ENCODE results near the gene WDR45.
A peak's percentile ranks its signal among the peaks of the same experiment; 100 is the strongest.
"Not testable (repeated sequence)": the region's sequence is repeated elsewhere in the genome, so short reads cannot be mapped to it uniquely, and the experiment has no call there.

WDR45 gene

DNA sequence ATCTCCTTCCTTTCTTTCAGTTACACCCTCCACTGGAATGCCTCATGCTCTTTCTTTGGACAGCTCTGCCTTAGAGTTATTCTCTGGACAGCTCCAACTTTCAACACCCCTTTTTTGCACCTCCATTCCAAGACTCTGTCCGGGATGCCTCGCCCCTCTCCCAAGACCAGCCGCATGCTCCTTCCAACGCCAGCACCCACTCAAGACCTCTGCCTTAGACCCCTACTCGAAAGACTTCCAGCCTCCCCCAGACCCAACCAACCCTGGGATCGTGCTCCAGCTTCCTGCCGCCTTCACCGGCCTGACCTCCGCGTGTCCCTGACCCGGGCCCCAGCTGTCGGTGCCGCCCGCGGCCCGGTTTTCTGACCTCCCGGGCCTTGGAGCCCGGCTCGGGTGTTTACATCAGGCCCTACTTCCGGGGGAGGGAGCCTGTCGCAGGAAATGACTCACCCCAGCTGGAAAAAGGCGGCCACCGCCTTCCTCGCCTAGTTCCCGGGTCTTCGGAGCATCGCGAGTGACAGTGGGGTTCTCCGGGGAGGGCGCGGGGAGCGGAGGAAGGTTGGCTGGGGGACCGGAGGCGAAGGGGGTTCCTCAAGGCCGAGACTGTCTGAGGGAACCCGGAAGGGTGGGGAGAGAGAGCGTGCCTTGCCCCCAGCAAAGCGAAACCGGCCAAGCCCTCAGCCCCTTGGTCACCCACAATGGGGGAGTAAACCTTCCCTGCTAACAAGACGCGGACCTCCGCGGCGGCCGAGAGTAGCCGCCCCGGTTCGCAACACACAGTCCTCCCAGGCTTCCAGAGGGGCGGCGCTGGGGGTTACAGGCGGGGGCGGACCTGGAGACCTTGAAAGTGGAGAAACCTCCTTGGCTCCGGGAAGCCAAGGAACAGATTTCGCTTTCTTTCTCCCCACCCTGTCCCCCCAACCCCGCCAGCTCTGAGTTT, at the start of gene WDR45:
Gene WDR45 (minus strand): TSS at position 399 of the 940 bp plus-strand sequence. CDS start 1,792 bp downstream, outside the sequence.
- FAIRE-seq (no peak), DNase-seq (ENCODE audit: low spot score) (peak; percentile 52)

DNA sequence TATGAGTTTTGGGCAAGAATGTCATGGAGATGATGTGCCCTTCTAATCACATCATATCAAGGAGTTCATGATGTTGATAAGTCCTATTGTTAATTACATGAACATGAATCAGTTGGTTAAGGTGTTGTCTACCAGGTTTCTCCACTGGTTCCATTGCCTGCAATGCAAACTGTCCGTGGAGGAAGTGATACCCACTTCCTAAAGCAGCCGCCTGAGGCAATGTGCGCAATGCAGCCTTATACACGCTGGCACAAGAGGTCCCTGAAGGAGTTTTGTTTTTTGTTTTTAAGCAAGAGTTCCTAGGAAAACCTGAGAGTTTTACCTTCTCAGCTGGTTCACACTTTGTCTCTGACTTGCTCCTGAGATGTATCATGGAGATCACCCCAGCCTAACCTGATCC, 49.7 kb upstream of the WDR45 start:
- DNase-seq (ENCODE audit: low spot score) (no peak), FAIRE-seq (no peak)

GRCh38 chrX:49127742-49128258, 48.1 kb upstream of the WDR45 start:
- not testable (repeated sequence) for FAIRE-seq; DNase-seq (ENCODE audit: low spot score)

DNA sequence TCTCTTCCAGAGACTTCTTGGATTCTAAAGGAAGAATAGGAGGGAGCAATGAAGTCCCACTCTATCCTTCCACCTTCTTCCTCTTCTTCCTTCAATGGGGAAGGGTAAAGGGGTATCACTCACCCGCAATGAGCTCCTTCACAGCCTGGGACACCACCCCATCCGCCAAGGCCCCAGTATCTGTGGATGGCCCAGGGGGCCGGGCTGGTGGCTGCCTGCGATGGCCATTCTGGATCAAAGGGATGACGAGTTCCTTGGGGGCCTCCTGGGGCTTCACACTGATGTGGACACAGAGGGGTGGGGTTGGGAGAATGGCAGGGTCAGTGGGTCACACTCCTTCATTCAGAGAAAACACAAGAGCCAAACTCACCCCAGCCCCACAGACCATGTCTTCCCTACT, 42.8 kb upstream of the WDR45 start:
- DNase-seq (ENCODE audit: low spot score): no peak
- FAIRE-seq: no peak

DNA sequence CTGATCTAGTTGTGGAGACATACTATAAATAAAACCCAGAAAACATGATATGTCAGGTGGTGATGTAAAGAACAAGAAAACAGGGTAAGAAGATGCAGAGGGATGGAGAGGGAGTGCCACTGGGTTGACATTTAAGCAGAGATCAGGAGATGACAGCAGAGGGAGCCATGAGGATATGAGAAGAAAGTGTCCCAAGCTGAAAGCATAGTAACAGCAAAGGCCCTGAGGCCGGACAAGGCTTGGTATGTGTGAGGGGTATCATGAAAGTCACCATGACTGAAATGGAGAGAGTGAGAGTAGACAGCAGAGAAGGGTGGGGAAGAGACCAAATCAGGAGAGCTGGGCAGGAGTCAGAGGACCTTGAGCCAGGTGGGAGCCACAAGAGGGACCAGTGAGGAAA, 40.4 kb upstream of the WDR45 start:
- FAIRE-seq: no peak

DNA sequence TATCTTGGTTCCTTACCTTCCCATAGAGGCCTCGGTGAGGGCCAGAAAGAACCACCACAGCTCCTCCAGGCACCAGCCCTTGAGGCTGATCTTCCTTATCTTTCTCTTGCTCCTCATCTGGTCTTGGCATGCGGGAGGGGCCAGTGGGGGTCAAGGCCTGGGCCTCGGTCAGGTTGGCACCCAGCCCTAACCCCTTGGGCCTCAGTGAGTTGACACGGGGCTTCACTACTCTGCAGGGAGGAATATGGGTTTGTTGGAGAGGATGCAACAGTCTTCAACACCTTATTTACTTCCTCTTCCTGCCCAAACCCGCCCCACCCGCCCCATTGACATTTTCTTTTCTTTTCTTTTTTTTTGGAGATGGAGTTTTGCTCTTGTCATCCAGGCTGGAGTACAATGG, 37.9 kb upstream of the WDR45 start:
- DNase-seq (ENCODE audit: low spot score): no peak
- FAIRE-seq: no peak

More for the DNA sequence above, 40.4 kb upstream of the WDR45 start:
- no peak for DNase-seq (ENCODE audit: low spot score)

DNA sequence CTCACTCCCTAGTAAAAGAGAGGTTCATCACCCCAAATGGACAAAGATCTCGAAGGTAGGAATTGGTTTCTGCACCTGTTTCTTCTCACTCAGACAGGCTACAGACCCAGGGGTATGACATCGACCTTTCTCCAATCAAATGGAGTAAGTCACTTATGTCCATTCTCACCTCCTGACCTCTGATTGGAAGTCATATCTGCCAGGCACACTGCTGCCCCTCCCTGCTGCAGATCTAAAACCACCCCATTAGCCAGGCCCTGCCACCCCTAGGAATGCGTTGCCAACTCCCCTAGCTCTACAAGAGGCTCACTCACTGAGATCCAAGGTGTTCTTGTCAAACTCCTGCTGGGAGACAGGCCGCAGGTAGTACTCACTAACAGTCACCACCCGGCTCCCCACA, 37.0 kb upstream of the WDR45 start:
- FAIRE-seq (no peak), DNase-seq (ENCODE audit: low spot score) (no peak)

DNA sequence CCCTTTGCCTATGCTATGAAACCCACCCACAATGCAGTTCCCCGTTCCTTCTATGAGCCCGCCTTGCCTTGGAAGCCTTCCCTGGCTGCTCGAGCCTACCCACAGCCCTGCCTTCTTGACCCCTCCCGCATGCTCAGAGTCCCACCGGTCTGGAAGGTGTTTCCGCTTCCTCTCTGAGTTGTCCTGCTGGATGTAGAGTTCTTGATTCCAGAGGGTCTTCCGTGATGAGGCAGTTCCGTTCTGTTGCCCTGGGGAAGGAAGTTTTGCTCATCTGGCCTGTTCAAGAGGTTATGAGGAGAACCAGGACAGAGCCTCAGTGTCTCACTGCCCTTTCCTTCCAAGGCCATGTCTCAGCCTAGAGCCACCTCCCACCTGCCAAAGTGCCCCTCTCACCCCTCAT, 36.4 kb upstream of the WDR45 start:
- FAIRE-seq (no peak), DNase-seq (ENCODE audit: low spot score) (no peak)

GRCh38 chrX:49111791-49112190, 32.1 kb upstream of the WDR45 start:
- DNase-seq (ENCODE audit: low spot score) (no peak), FAIRE-seq (no peak)

DNA sequence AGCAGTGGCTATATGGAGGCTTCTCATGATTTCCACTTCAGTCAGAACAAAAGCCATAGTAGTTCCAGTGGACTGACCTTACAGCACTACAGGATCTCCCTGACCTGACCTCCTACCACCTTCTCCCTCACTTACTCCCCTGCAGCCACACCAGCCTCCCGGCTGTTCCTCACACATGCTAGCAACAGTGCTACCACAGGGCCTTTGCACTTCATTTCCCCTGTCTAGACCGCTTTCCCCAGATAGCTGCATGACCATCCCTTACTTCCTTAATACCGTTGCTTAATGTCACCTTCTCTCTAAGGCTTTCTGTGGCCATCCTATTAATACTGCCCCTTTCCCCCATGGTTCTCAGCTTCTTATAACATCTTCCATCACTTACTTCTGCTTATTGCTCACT, 30.7 kb upstream of the WDR45 start:
- FAIRE-seq (no peak), DNase-seq (ENCODE audit: low spot score) (no peak)

DNA sequence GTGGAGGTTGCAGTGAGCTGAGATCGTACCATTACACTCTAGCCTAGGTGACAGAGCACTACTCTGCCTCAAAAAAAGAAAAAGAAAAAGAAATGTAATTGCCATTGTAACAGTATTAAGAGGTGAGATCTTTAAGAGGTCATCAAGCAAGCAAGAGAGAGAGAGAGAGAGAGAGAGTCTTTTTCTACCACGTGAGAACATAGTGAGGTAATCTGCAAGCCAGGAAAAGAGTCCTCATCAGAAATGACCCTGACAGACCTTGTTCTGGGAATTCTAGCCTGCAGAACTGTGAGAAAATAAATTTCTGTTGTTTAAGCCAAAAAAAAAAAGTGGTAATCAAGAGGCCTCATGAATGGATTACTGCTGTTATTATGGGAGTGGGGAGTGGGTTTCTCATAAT, 29.0 kb upstream of the WDR45 start:
- FAIRE-seq (no peak), DNase-seq (ENCODE audit: low spot score) (no peak)

DNA sequence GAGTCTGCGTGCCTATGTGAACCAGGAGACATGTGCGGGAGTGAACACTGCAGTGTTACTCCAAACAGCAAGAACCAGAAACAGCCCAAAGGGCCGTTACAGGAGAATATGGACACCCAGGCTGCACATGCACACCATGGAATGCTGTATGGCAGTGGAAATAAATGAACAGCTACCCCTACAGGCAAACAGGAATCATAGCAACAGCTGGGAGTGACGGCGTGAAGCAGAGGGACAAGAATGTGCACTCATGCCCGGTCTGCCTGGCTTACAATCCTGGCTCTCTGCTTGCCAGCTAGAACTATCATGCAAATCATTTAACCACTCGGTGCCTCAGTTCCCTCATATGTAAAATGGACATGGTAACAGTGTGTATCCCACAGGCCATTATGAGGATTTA, 27.2 kb upstream of the WDR45 start:
- no peak for FAIRE-seq

GRCh38 chrX:49106296-49106695, 26.6 kb upstream of the WDR45 start:
- FAIRE-seq (no peak), DNase-seq (ENCODE audit: low spot score) (no peak)

More for the DNA sequence above, 27.2 kb upstream of the WDR45 start:
- DNase-seq (ENCODE audit: low spot score): peak; percentile 13

DNA sequence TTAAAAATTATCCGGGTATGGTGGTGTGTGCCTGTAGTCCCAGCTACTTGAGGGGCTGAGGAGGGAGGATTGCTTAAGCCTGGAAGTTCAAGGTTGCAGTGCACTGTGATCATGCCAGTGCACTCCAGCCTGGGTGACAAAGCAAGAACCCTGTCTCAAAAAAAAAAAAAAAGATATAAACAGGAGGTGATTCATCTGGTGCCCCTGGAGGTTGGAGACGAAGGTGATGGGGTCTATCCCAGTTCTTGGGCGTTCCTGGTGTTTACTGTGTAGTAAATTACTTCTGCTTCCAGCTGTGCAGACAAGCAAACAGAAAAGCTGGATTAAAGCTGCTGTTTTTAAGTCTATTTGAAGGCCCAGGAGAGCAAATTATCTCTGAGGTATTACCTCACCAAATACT, 23.9 kb upstream of the WDR45 start:
- DNase-seq (ENCODE audit: low spot score) (no peak), FAIRE-seq (no peak)

DNA sequence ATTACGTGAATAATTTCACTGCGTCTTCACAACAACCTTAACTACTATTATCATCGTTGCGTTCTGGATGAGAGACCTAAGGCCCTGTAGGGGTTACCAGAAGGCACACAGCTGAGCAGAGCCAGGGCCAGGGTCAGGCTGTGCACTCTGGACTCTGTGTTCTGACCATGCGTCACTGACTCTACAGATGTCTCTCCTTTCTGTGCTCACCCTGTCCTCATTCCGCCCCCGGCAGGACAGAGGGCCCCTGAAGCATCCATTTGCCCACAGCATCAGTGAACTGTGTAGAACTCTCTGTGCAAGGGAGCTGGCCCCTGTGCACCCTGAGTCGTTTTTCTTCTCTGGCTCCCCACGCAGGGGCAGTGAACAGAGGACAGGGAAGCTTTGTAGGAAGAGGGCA, 22.5 kb upstream of the WDR45 start:
- FAIRE-seq: no peak

DNA sequence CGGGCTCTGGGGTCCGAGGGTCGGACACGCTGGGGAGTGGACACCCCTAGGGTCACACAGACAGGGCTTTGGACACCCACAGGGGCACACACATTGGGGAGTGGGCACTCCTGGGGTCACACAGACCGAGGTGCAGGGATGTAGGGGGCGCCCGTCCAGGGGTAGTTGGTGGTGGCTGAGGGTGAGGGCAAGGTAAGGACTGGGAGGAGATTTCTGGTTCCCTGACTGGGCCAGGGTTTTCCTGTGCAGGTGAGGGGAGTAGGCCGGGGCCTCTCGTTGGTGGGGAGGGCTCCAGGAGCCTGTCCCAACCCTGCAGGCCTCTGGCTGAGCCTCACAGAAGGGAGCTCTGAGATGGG, 21.9 kb upstream of the WDR45 start:
- FAIRE-seq: no peak
- no peak for DNase-seq (ENCODE audit: low spot score)

More for the DNA sequence above, 22.5 kb upstream of the WDR45 start:
- no peak for DNase-seq (ENCODE audit: low spot score)

GRCh38 chrX:49100704-49101628, 21.3 kb upstream of the WDR45 start:
- FAIRE-seq: peak; percentile 78
- peak; percentile 87 for DNase-seq (ENCODE audit: low spot score)

GRCh38 chrX:49096419-49096818, 16.7 kb upstream of the WDR45 start:
- FAIRE-seq (no peak), DNase-seq (ENCODE audit: low spot score) (no peak)

DNA sequence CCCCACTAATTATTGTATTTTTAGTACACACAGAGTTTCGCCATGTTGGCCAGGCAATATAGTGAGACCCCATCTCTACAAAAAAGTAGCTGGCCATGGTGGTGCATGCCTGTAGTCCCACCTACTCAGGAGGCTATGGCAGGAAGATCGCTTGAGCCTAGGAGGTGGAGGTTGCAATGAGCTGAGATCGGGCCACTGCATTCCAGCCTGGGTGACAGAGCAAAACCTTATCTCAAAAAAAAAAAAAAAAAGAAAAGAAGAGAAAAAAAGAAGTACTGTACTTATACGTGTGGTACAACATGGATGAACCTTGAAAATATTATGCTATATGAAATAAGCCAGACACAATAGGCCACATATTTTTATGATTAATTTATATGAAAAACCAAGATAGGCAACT, 9.9 kb upstream of the WDR45 start:
- FAIRE-seq (no peak), DNase-seq (ENCODE audit: low spot score) (no peak)

DNA sequence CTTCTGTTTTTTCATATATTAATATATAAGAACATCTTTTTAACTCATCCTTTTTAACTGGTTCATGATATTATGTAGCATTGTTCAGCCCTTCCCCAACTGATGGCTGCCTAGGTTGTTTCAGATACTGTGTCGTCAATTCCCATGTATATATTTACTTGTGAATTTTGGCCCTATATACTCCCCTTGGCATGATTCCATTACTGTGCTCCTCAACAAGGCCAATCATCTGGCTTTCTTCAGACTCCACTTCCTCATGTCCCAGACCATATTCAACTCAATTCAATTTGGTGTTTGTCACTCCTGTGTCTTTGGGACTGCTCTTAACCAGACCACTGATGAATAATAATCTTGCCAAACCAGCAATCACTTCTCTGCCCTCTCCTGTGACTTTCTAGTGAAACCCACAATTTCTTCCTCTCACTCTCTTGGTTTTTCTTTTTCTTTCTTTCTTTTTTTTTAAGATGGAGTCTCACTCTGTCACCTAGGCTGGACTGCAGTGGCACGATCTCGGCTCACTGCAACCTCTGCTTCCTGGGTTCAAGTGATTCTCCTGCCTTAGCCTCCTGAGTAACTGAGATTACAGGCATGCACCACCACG, 2.7 kb upstream of the WDR45 start:
- no peak for FAIRE-seq
- no peak for DNase-seq (ENCODE audit: low spot score)

GRCh38 chrX:49077941-49078340, 1.7 kb downstream of the WDR45 start:
- DNase-seq (ENCODE audit: low spot score) (no peak), FAIRE-seq (no peak)

- DNase-seq (ENCODE audit: low spot score) (no peak), FAIRE-seq (no peak)
Observed at GRCh38 chrX:49075347-49075746, 4.3 kb downstream of the WDR45 start.

All from RCC 7860 (cell line).